HG03565 (cell line): ENCODE results near the gene SMAP1.

ENCODE experiments used
- ATAC-seq: cut with Tn5 transposase; IDR thresholded peaks from one replicate; pipeline ENCODE4 v1.9.1; 2021; ENCODE audit warnings: mild to moderate bottlenecking, moderate library complexity; ENCODE audit not compliant: unreplicated experiment

The SMAP1 gene

GRCh38 chr6:70884074-70884983 is 216.6 kb downstream of the SMAP1 start:
- ATAC-seq, result peak; percentile 56

DNA sequence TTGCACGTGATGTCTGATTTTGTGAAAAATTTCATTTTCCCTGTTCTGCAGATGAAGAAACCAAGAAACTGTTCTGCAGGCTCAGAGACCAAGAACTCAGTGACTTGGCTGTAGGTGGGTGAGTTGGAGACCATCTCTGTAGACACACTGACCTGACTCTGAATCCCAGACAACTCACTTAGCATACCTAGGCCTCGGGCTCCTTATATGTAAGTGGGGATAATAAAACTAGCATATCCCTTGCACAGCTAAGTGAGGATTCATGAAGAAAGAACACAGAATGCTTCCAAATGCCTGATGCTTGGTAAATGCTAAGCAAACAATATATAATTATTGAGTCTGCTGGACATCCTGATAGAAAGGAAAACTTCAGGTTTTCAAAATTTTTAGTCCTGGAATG is 218.4 kb downstream of the SMAP1 start:
- no peak for ATAC-seq

GRCh38 chr6:70886661-70887060 is 219.0 kb downstream of the SMAP1 start:
- ATAC-seq, result no peak

DNA sequence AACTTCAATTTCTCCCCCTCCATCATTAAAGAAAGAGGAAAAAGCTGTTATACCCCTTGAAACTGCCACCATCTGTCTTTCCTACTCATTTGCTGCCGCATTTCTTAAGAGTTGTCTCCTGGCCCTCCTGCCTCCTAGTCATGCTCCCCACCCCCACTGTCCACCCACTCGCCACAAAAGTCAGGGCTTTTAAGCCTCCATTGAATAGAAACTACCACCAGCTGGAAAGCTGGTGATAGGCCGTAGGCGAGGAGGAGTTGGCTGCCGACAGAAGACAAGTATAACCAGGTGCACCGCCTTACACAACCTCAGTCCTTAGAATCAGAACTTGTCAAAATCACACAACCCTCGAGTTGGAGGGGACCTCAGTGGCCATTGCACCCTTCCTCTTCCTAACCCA is 221.6 kb downstream of the SMAP1 start:
- no peak for ATAC-seq

DNA sequence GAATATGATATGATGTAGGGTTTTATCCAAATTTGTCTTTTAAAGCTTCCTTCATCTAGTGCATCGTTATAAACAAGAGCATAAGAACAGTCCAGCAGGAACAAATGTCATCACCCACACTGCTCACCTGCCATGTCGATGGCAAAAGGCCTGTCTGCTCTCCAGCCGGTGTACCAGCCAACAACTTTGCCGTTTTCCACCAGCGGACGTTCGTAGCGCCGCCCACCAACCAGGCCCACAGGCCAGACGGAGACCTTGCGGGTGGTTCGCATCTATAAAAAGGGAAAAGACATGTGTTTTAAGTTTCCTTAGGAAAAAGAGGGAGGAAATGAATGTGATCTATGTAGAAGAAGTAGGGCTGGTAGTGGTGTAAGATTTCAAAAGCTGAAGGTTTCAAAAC is 226.3 kb downstream of the SMAP1 start:
- ATAC-seq, result no peak

- no peak for ATAC-seq
These were observed 232.4 kb downstream of the SMAP1 start for GRCh38 chr6:70900047-70900446.

DNA sequence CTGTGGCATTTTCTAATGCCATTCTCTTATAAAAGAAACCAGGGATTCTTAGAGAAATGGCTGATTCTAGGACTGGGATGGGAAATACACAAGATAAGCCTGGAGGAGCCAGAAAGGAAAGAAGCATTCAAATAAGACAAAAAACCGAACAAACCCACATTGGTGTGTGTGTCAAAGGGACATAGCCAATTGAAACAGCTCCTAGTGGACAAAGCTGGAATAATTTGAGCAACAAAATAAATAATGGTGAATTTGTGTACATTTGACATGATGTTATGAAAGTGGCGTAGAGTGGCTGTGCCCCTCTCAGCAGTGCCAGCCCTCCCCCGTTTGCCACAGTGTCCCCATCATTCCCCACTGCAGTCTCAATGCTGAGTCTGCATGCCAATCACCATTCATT is 233.6 kb downstream of the SMAP1 start:
- ATAC-seq, result no peak

DNA sequence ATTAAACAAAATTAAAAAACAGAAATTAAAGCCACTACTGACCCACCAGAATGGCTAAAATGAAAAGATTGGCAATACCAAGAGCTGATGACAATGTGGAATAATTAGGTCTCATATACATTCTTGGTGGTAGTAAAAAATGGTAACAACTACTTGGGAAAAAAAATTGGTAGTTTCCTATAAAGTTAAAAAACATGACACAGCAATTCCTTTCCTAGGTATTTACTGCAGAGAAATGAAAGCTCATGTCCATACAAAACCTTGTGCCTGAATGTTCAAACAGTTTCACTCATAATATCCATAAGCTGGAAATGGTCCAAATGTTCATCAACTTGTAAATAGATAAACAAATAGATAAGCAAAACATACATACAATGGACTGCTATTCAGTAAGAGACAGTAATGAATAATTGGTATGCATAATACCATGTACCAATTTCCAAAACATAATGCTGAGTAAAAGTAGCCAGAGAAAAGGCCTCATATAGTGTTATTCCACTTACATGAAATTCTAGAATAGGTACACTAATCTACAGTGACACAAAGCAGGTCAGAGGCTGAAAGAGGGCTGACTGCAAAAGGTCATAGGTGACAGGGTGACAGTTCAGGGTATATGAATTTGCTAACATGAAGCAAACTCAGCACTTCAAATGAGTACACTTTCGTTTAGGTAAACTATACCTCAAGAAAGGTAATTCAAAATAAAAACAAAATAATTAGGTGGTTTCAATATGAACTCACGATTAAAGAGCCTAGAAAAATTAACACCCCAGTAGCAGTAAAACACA is 236.2 kb downstream of the SMAP1 start:
- no peak for ATAC-seq

GRCh38 chr6:70905742-70906141 is 238.1 kb downstream of the SMAP1 start:
- ATAC-seq, result no peak
